GM18870 (cell line): ENCODE results near the gene HS6ST3.

Experiments
- ATAC-seq: cut with Tn5 transposase; IDR thresholded peaks from one replicate; pipeline ENCODE4 v1.9.1; 2021; ENCODE audit warnings: moderate library complexity; ENCODE audit not compliant: unreplicated experiment

Gene HS6ST3

GRCh38 chr13:96816261-96816660 is 726.4 kb downstream of the HS6ST3 start:
- ATAC-seq, result no peak

GRCh38 chr13:96816874-96817273 is 727.0 kb downstream of the HS6ST3 start:
- no peak for ATAC-seq

GRCh38 chr13:96817336-96817941 is 727.5 kb downstream of the HS6ST3 start:
- no peak for ATAC-seq

GRCh38 chr13:96819375-96819774 is 729.5 kb downstream of the HS6ST3 start:
- ATAC-seq, result no peak

GRCh38 chr13:96821381-96821780 is 731.5 kb downstream of the HS6ST3 start:
- no peak for ATAC-seq

- ATAC-seq, result no peak
Observed at GRCh38 chr13:96821971-96822370, 732.1 kb downstream of the HS6ST3 start.

GRCh38 chr13:96822895-96823294 is 733.0 kb downstream of the HS6ST3 start:
- ATAC-seq, result peak; percentile 62

- no peak for ATAC-seq
Observed at GRCh38 chr13:96824140-96824539, 734.2 kb downstream of the HS6ST3 start.

- no peak for ATAC-seq
Observed at GRCh38 chr13:96825653-96826052, 735.7 kb downstream of the HS6ST3 start.

- ATAC-seq, result no peak
Observed at GRCh38 chr13:96834626-96835025, 744.7 kb downstream of the HS6ST3 start.

- no peak for ATAC-seq
Observed at GRCh38 chr13:96835546-96835945, 745.6 kb downstream of the HS6ST3 start.

GRCh38 chr13:96836733-96837132 is 746.8 kb downstream of the HS6ST3 start:
- no peak for ATAC-seq

- ATAC-seq, result no peak
Observed at GRCh38 chr13:96837809-96838208, 747.9 kb downstream of the HS6ST3 start.

GRCh38 chr13:96844195-96844594 is 754.3 kb downstream of the HS6ST3 start:
- ATAC-seq, result no peak

GRCh38 chr13:96844616-96845015 is 754.7 kb downstream of the HS6ST3 start:
- ATAC-seq, result no peak

- ATAC-seq, result no peak
Observed at GRCh38 chr13:96848286-96848685, 758.4 kb downstream of the HS6ST3 start.

GRCh38 chr13:96849091-96849490 is 759.2 kb downstream of the HS6ST3 start:
- no peak for ATAC-seq

- ATAC-seq, result no peak
Observed at GRCh38 chr13:96850538-96851145, 760.7 kb downstream of the HS6ST3 start.

GRCh38 chr13:96851856-96852445 is 762.0 kb downstream of the HS6ST3 start:
- no peak for ATAC-seq

GRCh38 chr13:96858133-96858826 is 768.4 kb downstream of the HS6ST3 start:
- ATAC-seq, result no peak

- ATAC-seq, result no peak
Observed at GRCh38 chr13:96860882-96861281, 771.0 kb downstream of the HS6ST3 start.

GRCh38 chr13:96862093-96862492 is 772.2 kb downstream of the HS6ST3 start:
- ATAC-seq, result no peak
